ENCODE measurements around the gene CTSV. TPM values are rescaled to one million over a fixed set of nuclear protein-coding genes. Genes with fewer than 3 reads are reported as not detected.
"Not testable (repeated sequence)": the region's sequence is repeated elsewhere in the genome, so short reads cannot be mapped to it uniquely, and the experiment has no call there.

Gene CTSV
- total RNA-seq, 1 donor = 0.18 TPM

GRCh38 chr9:96983496-96984122 is 55.3 kb downstream of the CTSV start:
- not testable (repeated sequence) for DNase-seq (ENCODE audit: low read depth); H3K4me3 ChIP-seq (ENCODE audit: low read depth, low read length)

Other genes with a start within 250 kb of the CTSV start
- gene ZNF782, start 184.6 kb downstream of the CTSV start, total RNA-seq (ENCODE audit: low replicate concordance) = 2.3 and 7.1 TPM in 2 replicates
- gene NUTM2G, start 110.3 kb downstream of the CTSV start, total RNA-seq (ENCODE audit: low replicate concordance) = not detected in 2 replicates

All from fibroblast of the aortic adventitia (primary cell).